Kidney epithelial cell (primary cell): ENCODE measurements around the gene KRT15. TPM values are rescaled to one million over a fixed set of nuclear protein-coding genes. Genes with fewer than 3 reads are reported as not detected.

Source experiments
- DNase-seq: peaks from one replicate; pipeline ENCODE4 v3.0.0-alpha.2; 2010; ENCODE audit warnings: low read depth
- H3K27me3 ChIP-seq: 2 replicates; pipeline ENCODE4 v1.6.0; 2011; ENCODE audit warnings: low read length; ENCODE audit not compliant: control insufficient read depth, insufficient read depth
- H3K36me3 ChIP-seq: 2 replicates; pipeline ENCODE4 v1.5.1; 2011; ENCODE audit warnings: low read length; ENCODE audit not compliant: control insufficient read depth, insufficient read depth
- H3K4me3 ChIP-seq: 2 replicates; pipeline ENCODE4 v1.5.1; 2011; ENCODE audit warnings: low read depth, mild to moderate bottlenecking, control low read depth, low read length
- CTCF ChIP-seq: IDR thresholded peaks from 2 replicates; pipeline ENCODE4 v1.5.1; 2011; ENCODE audit warnings: mild to moderate bottlenecking, moderate library complexity, low read length, control low read depth, inconsistent platforms; ENCODE audit not compliant: insufficient read depth, poor library complexity, severe bottlenecking
- total RNA-seq: library from RNA; depleted of rRNA; stranded (reverse); fragments of >200 nt; gene quantifications from 2 replicates; pipeline ENCODE4 v1.2.3, GENCODE V29; 2015

Gene KRT15
- total RNA-seq, 1 donor from 2014 or later: 1.3 TPM

- no peaks in the 10 kb centered on the region for H3K27me3 ChIP-seq
- no peak overlapping the region for H3K4me3 ChIP-seq
- H3K36me3 ChIP-seq: no peaks in the 10 kb centered on the region
- no peak for DNase-seq
- no peak for TF ChIP-seq CTCF
Observed at GRCh38 chr17:41542357-41542756, 23.7 kb upstream of the KRT15 start.

- no peaks in the 10 kb centered on the region for H3K36me3 ChIP-seq
- H3K4me3 ChIP-seq: no peak overlapping the region
- TF ChIP-seq CTCF: no peak
- no peak for DNase-seq
- H3K27me3 ChIP-seq: no peaks in the 10 kb centered on the region
Observed at GRCh38 chr17:41540921-41541625, 22.4 kb upstream of the KRT15 start.

GRCh38 chr17:41539979-41540701 is 21.4 kb upstream of the KRT15 start:
- no peak for DNase-seq
- Histone ChIP-seq H3K4me3 (no peak overlapping the region), H3K36me3 (no peaks in the 10 kb centered on the region), H3K27me3 (no peaks in the 10 kb centered on the region)
- TF ChIP-seq CTCF: no peak

- Histone ChIP-seq H3K36me3 (no peaks in the 10 kb centered on the region), H3K27me3 (no peaks in the 10 kb centered on the region), H3K4me3 (no peak overlapping the region)
- no peak for TF ChIP-seq CTCF
- no peak for DNase-seq
Observed at GRCh38 chr17:41539071-41539492, 20.4 kb upstream of the KRT15 start.

GRCh38 chr17:41538565-41538991 is 19.9 kb upstream of the KRT15 start:
- H3K4me3 ChIP-seq: no peak overlapping the region
- H3K36me3 ChIP-seq: no peaks in the 10 kb centered on the region
- TF ChIP-seq CTCF: no peak
- no peaks in the 10 kb centered on the region for H3K27me3 ChIP-seq
- DNase-seq: peak; percentile 56
